Muscle of back (tissue), 11 donors: ENCODE data around the gene DENND2A. TPM values are rescaled to one million over a fixed set of nuclear protein-coding genes. Genes with fewer than 3 reads are reported as not detected.

Source experiments
- DNase-seq, 3 donors: peaks; one replicate each; pipeline versions ENCODE4 v3.0.0 to v3.0.0-alpha.2; 2013
- polyA plus RNA-seq, 10 donors: library from polyadenylated mRNA; unstranded; fragments of 120-200 nt; gene quantifications; one replicate each; pipeline ENCODE4 v1.2.1, GENCODE V29; 2013; ENCODE audit not compliant: insufficient read length in 10 of 10

The DENND2A gene
- polyA plus RNA-seq, 10 donors, result 43.9 to 76.9 (median 47.8) TPM

DNA sequence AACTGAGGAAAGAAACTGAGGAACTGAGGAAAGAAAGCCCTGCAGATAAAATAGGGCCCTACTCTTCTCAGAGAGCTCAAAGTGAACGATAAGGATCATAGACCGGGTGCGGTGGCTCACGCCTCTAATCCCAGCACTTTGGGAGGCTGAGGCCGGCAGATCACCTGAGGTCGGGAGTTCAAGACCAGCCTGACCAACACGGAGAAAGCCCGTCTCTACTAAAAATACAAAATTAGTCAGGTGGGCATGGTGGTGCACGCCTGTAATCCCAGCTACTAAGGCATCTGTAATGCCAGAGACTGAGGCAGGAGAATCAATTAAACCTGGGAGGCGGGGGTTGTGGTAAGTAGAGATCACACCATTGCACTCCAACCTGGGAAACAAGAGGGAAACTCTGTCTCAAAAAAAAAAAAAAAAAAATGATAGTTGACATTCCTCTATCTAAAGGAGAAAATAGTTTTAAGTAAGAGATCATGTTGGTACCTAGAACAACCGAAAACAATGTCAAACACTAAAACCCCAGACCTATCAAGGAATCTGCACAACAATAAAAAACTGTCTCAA lies 163.8 kb downstream of the DENND2A start:
- DNase-seq, result no peak

GRCh38 chr7:140475747-140476333 lies 164.8 kb downstream of the DENND2A start:
- DNase-seq, result peak; percentile 23 to 47 (median 34)

Other genes starting within 250 kb of the DENND2A start
- gene SLC37A3, start 242.3 kb downstream of the DENND2A start, polyA plus RNA-seq, result 10 to 100 TPM; 26.8 to 44.7 (median 32.3) TPM
- not detected for gene RAB19, start 236.8 kb downstream of the DENND2A start, polyA plus RNA-seq
- gene MKRN1, start 161.3 kb downstream of the DENND2A start, polyA plus RNA-seq, result 100 to 1,000 TPM in 1 of 10 donors, 10 to 100 TPM in 9; 62.1 to 108 (median 75.8) TPM
- 10 to 100 TPM; 10.6 to 20.1 (median 13.0) TPM for gene ADCK2, start 32.1 kb upstream of the DENND2A start, polyA plus RNA-seq
- gene NDUFB2, start 55.9 kb upstream of the DENND2A start, polyA plus RNA-seq, result 100 to 1,000 TPM; 121 to 188 (median 154) TPM